Ishikawa (cell line): Measurements from ENCODE around the gene PRLH.

ENCODE experiments used
- CREB1 ChIP-seq: IDR thresholded peaks from 2 replicates; pipeline ENCODE4 v1.6.1; 2012; ENCODE audit warnings: low read depth
- EP300 ChIP-seq: IDR thresholded peaks from 2 replicates; pipeline ENCODE4 v1.6.1; 2012; ENCODE audit warnings: borderline replicate concordance
- RAD21 ChIP-seq: IDR thresholded peaks from 2 replicates; pipeline ENCODE4 v1.6.1; 2012; ENCODE audit warnings: low read depth
- YY1 ChIP-seq: IDR thresholded peaks from 2 replicates; pipeline ENCODE4 v1.6.1; 2012; ENCODE audit warnings: low read depth
- ZBTB7A ChIP-seq: IDR thresholded peaks from 2 replicates; pipeline ENCODE4 v1.6.1; 2012; ENCODE audit warnings: low read depth

GRCh38 chr2:237593596-237594320 lies 27.4 kb downstream of the PRLH start:
- TF ChIP-seq CREB1, result no peak
- TF ChIP-seq ZBTB7A, result no peak
- TF ChIP-seq YY1, result no peak
- TF ChIP-seq EP300, result no peak
- no peak for TF ChIP-seq RAD21
